SK-N-SH treated with all-trans-retinoic acid at 6 μM for 48 hours (cell line): ENCODE results near the gene DIP2C.

Experiments used
- ATAC-seq: fragments of 200-7000 bp; cut with Tn5 transposase; 3 replicates; pipeline ENCODE4 v1.9.1; 2020; ENCODE audit warnings: mild to moderate bottlenecking, moderate library complexity
- ARNTL ChIP-seq: fragments of 450-650 bp; formaldehyde crosslinking; IDR thresholded peaks from 2 replicates; pipeline ENCODE4 v1.5.0; 2020; ENCODE audit warnings: low read depth, mild to moderate bottlenecking, moderate library complexity, borderline replicate concordance
- BACH2 ChIP-seq: fragments of 250-450 bp; sonication (Bioruptor Pico); IDR thresholded peaks from 2 replicates; pipeline ENCODE4 v1.9.0; 2021; ENCODE audit warnings: mild to moderate bottlenecking, borderline replicate concordance
- CREB5 ChIP-seq: fragments of 250-450 bp; sonication (Bioruptor Pico); IDR thresholded peaks from 2 replicates; pipeline ENCODE4 v1.5.1; 2020; ENCODE audit warnings: low read depth, mild to moderate bottlenecking, moderate library complexity
- CSDC2 ChIP-seq: fragments of 250-450 bp; sonication (Bioruptor Pico); IDR thresholded peaks from 2 replicates; pipeline ENCODE4 v1.5.0; 2020; ENCODE audit warnings: mild to moderate bottlenecking, moderate library complexity
- ESRRG ChIP-seq: fragments of 250-450 bp; sonication (Bioruptor Pico); IDR thresholded peaks from 2 replicates; pipeline ENCODE4 v1.6.1; 2021; ENCODE audit warnings: mild to moderate bottlenecking
- ISL1 ChIP-seq: fragments of 250-450 bp; sonication (Bioruptor Pico); IDR thresholded peaks from 2 replicates; pipeline ENCODE4 v2.1.2; 2022; ENCODE audit warnings: mild to moderate bottlenecking, moderate library complexity
- PATZ1 ChIP-seq: fragments of 250-450 bp; sonication (Bioruptor Pico); IDR thresholded peaks from 2 replicates; pipeline ENCODE4 v1.8.0; 2020; ENCODE audit warnings: mild to moderate bottlenecking, moderate library complexity, borderline replicate concordance
- PPARA ChIP-seq: fragments of 250-450 bp; sonication (Bioruptor Pico); IDR thresholded peaks from 2 replicates; pipeline ENCODE4 v1.5.0; 2020; ENCODE audit warnings: mild to moderate bottlenecking, borderline replicate concordance
- RARB ChIP-seq: fragments of 250-450 bp; sonication (Bioruptor Pico); IDR thresholded peaks from 2 replicates; pipeline ENCODE4 v1.8.0; 2021; ENCODE audit warnings: mild to moderate bottlenecking, moderate library complexity
- SNAI2 ChIP-seq: fragments of 250-450 bp; sonication (Bioruptor Pico); IDR thresholded peaks from 2 replicates; pipeline ENCODE4 v1.5.0; 2020; ENCODE audit warnings: mild to moderate bottlenecking, moderate library complexity
- TCF4 ChIP-seq: fragments of 250-450 bp; sonication (Bioruptor Pico); IDR thresholded peaks from 2 replicates; pipeline ENCODE4 v1.8.0; 2021; ENCODE audit warnings: mild to moderate bottlenecking, moderate library complexity, borderline replicate concordance
- TOX ChIP-seq: fragments of 250-450 bp; sonication (Bioruptor Pico); IDR thresholded peaks from 2 replicates; pipeline ENCODE4 v1.8.0; 2021; ENCODE audit warnings: mild to moderate bottlenecking, moderate library complexity, borderline replicate concordance
- ZC3H10 ChIP-seq: fragments of 250-450 bp; sonication (Bioruptor Pico); IDR thresholded peaks from 2 replicates; pipeline ENCODE4 v1.5.1; 2021; ENCODE audit warnings: mild to moderate bottlenecking, moderate library complexity
- ZFP30 ChIP-seq: fragments of 450-650 bp; formaldehyde crosslinking; IDR thresholded peaks from 2 replicates; pipeline ENCODE4 v1.5.0; 2022; ENCODE audit warnings: mild to moderate bottlenecking, moderate library complexity
- ZNF565 ChIP-seq: fragments of 450-650 bp; formaldehyde crosslinking; conservative IDR thresholded peaks from 2 replicates; pipeline ENCODE4 v1.5.0; 2020; ENCODE audit warnings: low read depth, mild to moderate bottlenecking, moderate library complexity
- ZNF70 ChIP-seq: fragments of 450-650 bp; formaldehyde crosslinking; IDR thresholded peaks from 2 replicates; pipeline ENCODE4 v1.5.0; 2020; ENCODE audit warnings: mild to moderate bottlenecking, moderate library complexity
- ZNF8 ChIP-seq: fragments of 450-650 bp; formaldehyde crosslinking; IDR thresholded peaks from 2 replicates; pipeline ENCODE4 v1.5.0; 2020; ENCODE audit warnings: mild to moderate bottlenecking, moderate library complexity
- TF ChIP-seq, protein P1 (sequence below): fragments of 250-450 bp; sonication (Bioruptor Pico); IDR thresholded peaks from 2 replicates; pipeline ENCODE4 v1.8.0; 2021; ENCODE audit warnings: low read depth, mild to moderate bottlenecking, moderate library complexity, borderline replicate concordance
- TF ChIP-seq, protein P2 (sequence below): fragments of 250-450 bp; sonication (Bioruptor Pico); IDR thresholded peaks from 2 replicates; pipeline ENCODE4 v1.5.1; 2021; ENCODE audit warnings: mild to moderate bottlenecking, moderate library complexity

Gene DIP2C

GRCh38 chr10:727162-727790 is 37.8 kb upstream of the DIP2C start (continued):
- TF ChIP-seq ZFP30 (no peak), ZNF565 (CRISPR knock-in tag) (no peak), RARB (CRISPR knock-in tag) (no peak), TOX (CRISPR knock-in tag) (no peak), SNAI2 (no peak)
- TF ChIP-seq, protein P1, sequence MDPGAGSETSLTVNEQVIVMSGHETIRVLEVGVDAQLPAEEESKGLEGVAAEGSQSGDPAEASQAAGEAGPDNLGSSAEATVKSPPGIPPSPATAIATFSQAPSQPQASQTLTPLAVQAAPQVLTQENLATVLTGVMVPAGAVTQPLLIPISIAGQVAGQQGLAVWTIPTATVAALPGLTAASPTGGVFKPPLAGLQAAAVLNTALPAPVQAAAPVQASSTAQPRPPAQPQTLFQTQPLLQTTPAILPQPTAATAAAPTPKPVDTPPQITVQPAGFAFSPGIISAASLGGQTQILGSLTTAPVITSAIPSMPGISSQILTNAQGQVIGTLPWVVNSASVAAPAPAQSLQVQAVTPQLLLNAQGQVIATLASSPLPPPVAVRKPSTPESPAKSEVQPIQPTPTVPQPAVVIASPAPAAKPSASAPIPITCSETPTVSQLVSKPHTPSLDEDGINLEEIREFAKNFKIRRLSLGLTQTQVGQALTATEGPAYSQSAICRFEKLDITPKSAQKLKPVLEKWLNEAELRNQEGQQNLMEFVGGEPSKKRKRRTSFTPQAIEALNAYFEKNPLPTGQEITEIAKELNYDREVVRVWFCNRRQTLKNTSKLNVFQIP (CRISPR knock-in tag) = no peak

DNA sequence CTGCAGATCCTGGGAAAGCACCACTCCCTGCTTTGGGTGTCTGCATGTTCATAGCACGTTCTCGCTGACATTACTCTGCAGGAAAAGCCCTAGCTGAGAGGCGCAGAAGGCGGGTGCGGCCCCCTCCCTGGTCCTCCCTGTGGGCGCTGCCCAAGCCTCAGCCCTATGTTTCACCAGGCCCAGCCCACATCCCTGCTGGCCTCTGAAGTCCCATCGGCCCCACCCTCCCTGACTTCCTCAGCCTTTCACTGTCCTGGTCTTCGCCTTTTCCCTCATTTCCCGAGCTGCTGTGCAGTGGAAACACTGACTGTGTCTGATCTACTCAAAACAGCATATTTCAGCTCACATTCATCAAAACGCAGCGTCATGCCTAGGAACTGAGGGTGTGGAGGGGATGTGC is 36.3 kb upstream of the DIP2C start:
- ATAC-seq = no peak
- TF ChIP-seq ARNTL (CRISPR knock-in tag) (no peak), CREB5 (CRISPR knock-in tag) (no peak), SNAI2 (no peak), ZNF8 (CRISPR knock-in tag) (no peak), ZC3H10 (CRISPR knock-in tag) (no peak), PATZ1 (CRISPR knock-in tag) (no peak), TOX (CRISPR knock-in tag) (no peak), ZNF565 (CRISPR knock-in tag) (no peak), BACH2 (no peak), ESRRG (CRISPR knock-in tag) (no peak), TCF4 (CRISPR knock-in tag) (no peak), ISL1 (CRISPR knock-in tag) (no peak)

- no peak for ATAC-seq
- no peak for TF ChIP-seq PPARA (CRISPR knock-in tag)
- TF ChIP-seq, protein P2, sequence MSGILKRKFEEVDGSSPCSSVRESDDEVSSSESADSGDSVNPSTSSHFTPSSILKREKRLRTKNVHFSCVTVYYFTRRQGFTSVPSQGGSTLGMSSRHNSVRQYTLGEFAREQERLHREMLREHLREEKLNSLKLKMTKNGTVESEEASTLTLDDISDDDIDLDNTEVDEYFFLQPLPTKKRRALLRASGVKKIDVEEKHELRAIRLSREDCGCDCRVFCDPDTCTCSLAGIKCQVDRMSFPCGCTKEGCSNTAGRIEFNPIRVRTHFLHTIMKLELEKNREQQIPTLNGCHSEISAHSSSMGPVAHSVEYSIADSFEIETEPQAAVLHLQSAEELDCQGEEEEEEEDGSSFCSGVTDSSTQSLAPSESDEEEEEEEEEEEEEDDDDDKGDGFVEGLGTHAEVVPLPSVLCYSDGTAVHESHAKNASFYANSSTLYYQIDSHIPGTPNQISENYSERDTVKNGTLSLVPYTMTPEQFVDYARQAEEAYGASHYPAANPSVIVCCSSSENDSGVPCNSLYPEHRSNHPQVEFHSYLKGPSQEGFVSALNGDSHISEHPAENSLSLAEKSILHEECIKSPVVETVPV = no peak
- no peak for TF ChIP-seq CSDC2 (CRISPR knock-in tag)
- no peak for TF ChIP-seq SNAI2
- TF ChIP-seq, all 23 proteins: peak for 0
Observed at GRCh38 chr10:725302-725701, 35.8 kb upstream of the DIP2C start.

DNA sequence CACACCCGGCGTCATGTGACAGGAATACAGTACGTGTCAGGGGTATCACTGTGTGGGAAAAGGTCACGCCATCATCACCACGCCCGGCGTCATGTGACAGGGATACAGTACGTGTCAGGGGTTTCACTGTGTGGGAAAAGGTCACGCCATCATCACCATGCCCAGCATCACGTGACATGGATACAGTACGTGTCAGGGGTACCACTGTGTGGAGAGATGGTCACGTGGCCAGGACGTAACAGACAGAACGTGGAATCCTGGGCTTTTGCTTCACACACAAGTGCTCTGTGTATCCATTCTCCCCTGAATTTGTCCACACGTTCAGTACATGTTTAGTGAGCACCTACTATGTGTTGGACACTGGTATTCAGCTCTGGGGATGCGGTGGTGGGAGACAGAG is 34.5 kb upstream of the DIP2C start:
- TF ChIP-seq ZFP30 = no peak
- no peak for TF ChIP-seq ZNF565 (CRISPR knock-in tag)
- TF ChIP-seq RARB (CRISPR knock-in tag) = no peak
- no peak for TF ChIP-seq ARNTL (CRISPR knock-in tag)
- no peak for TF ChIP-seq ZNF70 (CRISPR knock-in tag)
- TF ChIP-seq, protein P2 = no peak
- TF ChIP-seq TCF4 (CRISPR knock-in tag) = no peak
- TF ChIP-seq PATZ1 (CRISPR knock-in tag) = no peak
- no peak for TF ChIP-seq BACH2
- TF ChIP-seq, protein P1 (CRISPR knock-in tag) = no peak
- TF ChIP-seq CREB5 (CRISPR knock-in tag) = no peak
- ATAC-seq = no peak
